ENCODE results near the gene RALY.
A peak's percentile ranks its signal among the peaks of the same experiment; 100 is the strongest.

Gene RALY

DNA sequence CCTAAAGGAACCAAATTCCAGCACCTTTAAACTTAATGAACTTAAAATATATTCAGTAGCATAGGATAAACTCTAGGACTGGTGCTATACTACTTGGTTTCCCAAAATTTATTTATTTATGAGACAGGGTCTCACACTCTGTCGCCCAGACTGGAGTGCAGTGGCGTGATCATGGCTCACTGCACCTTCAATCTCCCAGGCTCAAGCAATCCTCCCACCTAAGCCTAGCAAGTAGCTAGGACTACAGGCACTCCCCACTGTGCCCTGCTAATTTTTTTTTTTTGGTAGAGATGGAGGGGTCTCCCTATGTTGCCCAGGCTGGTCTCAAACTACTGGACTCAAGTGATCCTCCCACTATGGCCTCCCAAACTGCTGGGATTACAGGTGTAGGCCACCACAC is 96.9 kb downstream of the RALY start:
- H3K79me2 ChIP-seq (ENCODE audit: insufficient read depth, low read depth): peaks cover 12% of the 10 kb centered on the region; the same call in 1 of the 2 replicates
- H3K36me3 ChIP-seq (ENCODE audit: insufficient read depth): peaks cover 42% of the 10 kb centered on the region; the same call in 1 of the 2 replicates
- no peak overlapping the region for H2AFZ ChIP-seq (ENCODE audit: low read depth)
- H3K4me1 ChIP-seq (ENCODE audit: low read depth, poor library complexity, severe bottlenecking): no peaks in the 10 kb centered on the region
- H3K4me3 ChIP-seq (IDR thresholded peaks at IDR 0.05; ENCODE audit: insufficient read depth, low read depth, low read length): no peak overlapping the region
- H4K20me1 ChIP-seq (ENCODE audit: insufficient read depth): no peaks in the 10 kb centered on the region
- H3K9ac ChIP-seq: no peak overlapping the region
- no peaks in the 10 kb centered on the region for H3K27me3 ChIP-seq (ENCODE audit: insufficient read depth, low read depth)
- TF ChIP-seq, protein P1, sequence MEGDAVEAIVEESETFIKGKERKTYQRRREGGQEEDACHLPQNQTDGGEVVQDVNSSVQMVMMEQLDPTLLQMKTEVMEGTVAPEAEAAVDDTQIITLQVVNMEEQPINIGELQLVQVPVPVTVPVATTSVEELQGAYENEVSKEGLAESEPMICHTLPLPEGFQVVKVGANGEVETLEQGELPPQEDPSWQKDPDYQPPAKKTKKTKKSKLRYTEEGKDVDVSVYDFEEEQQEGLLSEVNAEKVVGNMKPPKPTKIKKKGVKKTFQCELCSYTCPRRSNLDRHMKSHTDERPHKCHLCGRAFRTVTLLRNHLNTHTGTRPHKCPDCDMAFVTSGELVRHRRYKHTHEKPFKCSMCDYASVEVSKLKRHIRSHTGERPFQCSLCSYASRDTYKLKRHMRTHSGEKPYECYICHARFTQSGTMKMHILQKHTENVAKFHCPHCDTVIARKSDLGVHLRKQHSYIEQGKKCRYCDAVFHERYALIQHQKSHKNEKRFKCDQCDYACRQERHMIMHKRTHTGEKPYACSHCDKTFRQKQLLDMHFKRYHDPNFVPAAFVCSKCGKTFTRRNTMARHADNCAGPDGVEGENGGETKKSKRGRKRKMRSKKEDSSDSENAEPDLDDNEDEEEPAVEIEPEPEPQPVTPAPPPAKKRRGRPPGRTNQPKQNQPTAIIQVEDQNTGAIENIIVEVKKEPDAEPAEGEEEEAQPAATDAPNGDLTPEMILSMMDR (conservative IDR thresholded peaks at IDR 0.05; ENCODE audit: low read depth, low read length): no peak
- no peak overlapping the region for H3K27ac ChIP-seq
- H3K4me2 ChIP-seq: no peak overlapping the region

DNA sequence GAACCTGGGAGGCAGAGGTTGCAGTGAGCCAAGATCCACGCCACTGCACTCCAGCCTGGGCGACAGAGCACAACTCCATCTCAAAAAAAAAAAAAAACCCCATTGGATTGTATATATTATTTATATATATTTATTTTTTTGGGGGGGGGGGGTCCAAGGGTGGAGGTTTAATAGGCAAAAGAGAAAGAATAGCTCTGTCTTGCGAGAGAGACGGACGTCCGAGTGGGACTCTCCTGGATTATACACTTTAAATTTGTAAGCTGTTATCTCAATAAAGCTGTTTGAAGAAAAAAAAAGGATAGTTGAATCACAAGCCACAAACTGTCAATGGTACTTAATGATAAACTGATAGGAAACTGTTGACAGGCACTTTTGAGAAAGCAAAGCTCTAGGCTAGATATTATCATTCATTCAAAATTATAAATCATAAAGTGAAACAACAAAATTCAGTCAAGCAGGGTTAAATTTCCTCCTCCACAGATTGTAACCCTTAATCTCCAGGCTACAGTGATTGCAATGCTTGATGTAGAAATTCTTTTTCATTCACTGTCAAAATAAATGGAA is 98.0 kb downstream of the RALY start:
- no peak overlapping the region for H2AFZ ChIP-seq (ENCODE audit: low read depth)
- TF ChIP-seq, protein P1 (conservative IDR thresholded peaks at IDR 0.05; ENCODE audit: low read depth, low read length): no peak
- no peaks in the 10 kb centered on the region for H3K27me3 ChIP-seq (ENCODE audit: insufficient read depth, low read depth)
- no peak overlapping the region for H3K27ac ChIP-seq
- H3K9ac ChIP-seq: no peak overlapping the region
- peaks cover 42% of the 10 kb centered on the region; the same call in 1 of the 2 replicates for H3K36me3 ChIP-seq (ENCODE audit: insufficient read depth)
- no peaks in the 10 kb centered on the region for H4K20me1 ChIP-seq (ENCODE audit: insufficient read depth)
- H3K79me2 ChIP-seq (ENCODE audit: insufficient read depth, low read depth): peaks cover 12% of the 10 kb centered on the region; the same call in 1 of the 2 replicates
- H3K4me2 ChIP-seq: no peak overlapping the region
- H3K4me1 ChIP-seq (ENCODE audit: low read depth, poor library complexity, severe bottlenecking): no peaks in the 10 kb centered on the region
- no peak overlapping the region for H3K4me3 ChIP-seq (IDR thresholded peaks at IDR 0.05; ENCODE audit: insufficient read depth, low read depth, low read length)

DNA sequence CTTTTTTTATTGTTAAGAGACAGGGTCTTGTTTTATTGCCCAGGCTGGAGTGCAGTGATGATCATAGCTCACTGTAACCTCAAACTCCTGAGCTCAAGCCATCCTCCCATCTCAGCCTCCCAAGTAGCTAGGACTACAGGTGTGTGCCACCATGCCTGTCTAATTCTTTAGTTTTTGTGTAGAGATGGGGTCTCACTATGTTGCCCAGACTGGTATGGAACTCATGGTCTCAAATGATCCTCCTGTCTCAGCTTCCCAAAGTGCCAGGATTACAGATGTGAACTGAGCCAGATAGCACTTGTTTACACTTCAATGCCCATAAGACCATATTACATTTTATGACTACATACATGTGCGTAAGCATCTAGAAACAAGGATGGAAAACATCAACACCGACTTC is 100.2 kb downstream of the RALY start:
- Histone ChIP-seq H3K27ac (peak overlapping the region; percentile 3; the same call in 1 of the 2 replicates), H3K27me3 (ENCODE audit: insufficient read depth, low read depth) (no peaks in the 10 kb centered on the region), H3K4me3 (IDR thresholded peaks at IDR 0.05; ENCODE audit: insufficient read depth, low read depth, low read length) (no peak overlapping the region), H3K4me1 (ENCODE audit: low read depth, poor library complexity, severe bottlenecking) (no peaks in the 10 kb centered on the region), H3K9ac (no peak overlapping the region), H3K79me2 (ENCODE audit: insufficient read depth, low read depth) (peaks cover 14% of the 10 kb centered on the region; the same call in 1 of the 2 replicates), H3K4me2 (no peak overlapping the region), H3K36me3 (ENCODE audit: insufficient read depth) (peaks cover 47% of the 10 kb centered on the region; the same call in 1 of the 2 replicates), H2AFZ (ENCODE audit: low read depth) (no peak overlapping the region), H4K20me1 (ENCODE audit: insufficient read depth) (no peaks in the 10 kb centered on the region)
- TF ChIP-seq, protein P1 (conservative IDR thresholded peaks at IDR 0.05; ENCODE audit: low read depth, low read length): no peak

DNA sequence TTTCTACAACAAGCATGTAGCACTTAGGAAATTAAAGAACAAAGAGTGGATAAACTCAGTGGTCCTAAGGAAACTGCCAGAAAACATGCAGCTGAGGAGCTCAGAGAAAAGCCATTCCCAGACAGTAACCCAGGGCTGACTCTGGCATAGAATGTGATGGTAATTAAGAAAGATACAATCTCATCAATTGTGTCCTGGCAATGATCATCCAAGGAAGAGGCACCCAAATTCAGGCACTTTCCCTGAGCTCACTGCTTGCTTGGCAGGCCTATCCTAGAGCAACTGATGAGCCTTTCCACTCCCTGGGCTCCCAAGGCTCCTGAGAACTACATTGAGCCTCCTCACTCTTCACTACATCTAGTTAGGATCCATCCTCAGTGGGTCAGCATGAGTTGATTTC is 102.1 kb downstream of the RALY start:
- Histone ChIP-seq H4K20me1 (ENCODE audit: insufficient read depth) (0 out of 2 replicates have a peak, but pooled peaks cover 3% of the 10 kb centered on the region), H3K9ac (no peak overlapping the region), H3K4me1 (ENCODE audit: low read depth, poor library complexity, severe bottlenecking) (no peaks in the 10 kb centered on the region), H3K27ac (no peak overlapping the region), H3K36me3 (ENCODE audit: insufficient read depth) (peaks cover 38% of the 10 kb centered on the region; the same call in 1 of the 2 replicates), H3K79me2 (ENCODE audit: insufficient read depth, low read depth) (peaks cover 28% of the 10 kb centered on the region; the same call in 1 of the 2 replicates), H3K27me3 (ENCODE audit: insufficient read depth, low read depth) (no peaks in the 10 kb centered on the region), H3K4me3 (IDR thresholded peaks at IDR 0.05; ENCODE audit: insufficient read depth, low read depth, low read length) (no peak overlapping the region), H2AFZ (ENCODE audit: low read depth) (no peak overlapping the region), H3K4me2 (no peak overlapping the region)
- TF ChIP-seq, protein P1 (conservative IDR thresholded peaks at IDR 0.05; ENCODE audit: low read depth, low read length): no peak

Measured in KMS-11 (cell line).